GM18517 (cell line): ENCODE data around the gene MGAT4B.

Experiments used
- ATAC-seq: cut with Tn5 transposase; IDR thresholded peaks from one replicate; pipeline ENCODE4 v1.9.1; 2021; ENCODE audit warnings: mild to moderate bottlenecking, moderate library complexity; ENCODE audit not compliant: unreplicated experiment

The MGAT4B gene

DNA sequence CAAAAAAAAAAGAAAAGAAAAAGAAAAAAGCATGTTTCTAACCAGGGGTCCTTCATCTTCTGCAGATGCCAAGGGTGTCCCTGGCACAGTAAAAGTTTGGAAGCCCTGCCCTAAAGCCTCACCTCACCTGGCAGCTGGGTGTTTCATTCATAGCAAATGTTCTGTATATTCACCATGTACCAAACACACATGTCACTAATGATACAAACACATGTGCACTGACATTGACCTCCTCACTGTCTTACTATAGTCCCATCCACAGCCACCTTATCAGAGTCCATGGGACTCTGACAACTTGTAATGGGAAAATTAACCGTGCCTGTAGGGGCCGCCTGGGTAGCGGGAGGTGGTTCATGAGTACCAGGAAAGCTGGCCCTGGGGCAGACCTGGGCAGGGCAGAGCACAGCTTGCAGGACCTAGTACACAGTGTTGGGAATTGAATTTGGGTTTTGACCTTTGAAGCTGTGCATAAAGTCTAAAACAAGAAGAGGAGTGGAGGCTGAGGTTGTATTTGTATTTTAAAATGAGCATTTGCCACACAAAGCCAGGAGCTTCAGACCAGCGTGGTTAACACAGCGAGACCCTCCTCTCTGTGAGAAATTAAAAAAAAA is 6.4 kb upstream of the MGAT4B start:
- ATAC-seq, result no peak

- ATAC-seq, result no peak
Measured at GRCh38 chr5:179812135-179812825, 5.6 kb upstream of the MGAT4B start.

DNA sequence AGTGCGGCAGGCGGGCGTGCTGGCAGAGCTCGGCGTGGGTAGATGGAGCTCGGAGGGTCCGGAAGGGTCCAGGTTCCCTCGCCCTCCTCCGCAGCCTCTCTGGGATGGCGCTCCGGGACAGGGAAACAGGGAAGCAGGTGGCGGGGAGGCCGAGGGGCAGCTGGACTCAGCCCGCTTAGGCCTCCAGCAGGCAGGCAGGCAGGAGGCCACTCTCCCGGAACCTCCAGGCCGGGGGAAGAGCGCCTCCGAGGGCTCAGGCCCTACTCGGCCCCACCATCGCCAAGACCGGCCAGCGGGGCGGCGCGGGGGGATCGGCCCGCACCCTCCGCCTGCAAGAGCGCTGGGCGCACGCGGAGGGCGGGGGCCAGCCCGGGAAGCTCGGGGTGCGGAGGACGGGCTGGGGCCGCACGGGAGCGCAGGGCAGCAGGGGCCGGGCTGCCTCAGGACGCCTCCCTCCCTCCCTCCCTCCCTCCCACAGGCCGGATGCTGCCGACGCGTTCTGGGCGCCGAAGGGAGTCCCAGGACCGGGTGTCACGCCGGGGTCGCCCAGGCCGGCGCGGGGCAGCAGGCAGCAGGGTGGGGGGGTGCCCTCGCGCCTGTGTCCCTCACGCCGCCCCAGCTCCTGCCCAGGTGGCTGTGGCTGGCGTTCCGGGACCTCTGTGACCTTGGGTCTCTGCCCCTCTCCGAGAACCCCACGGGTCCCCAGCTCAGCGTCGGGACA is 977 bp downstream of the MGAT4B start:
- ATAC-seq, result peak; percentile 17

DNA sequence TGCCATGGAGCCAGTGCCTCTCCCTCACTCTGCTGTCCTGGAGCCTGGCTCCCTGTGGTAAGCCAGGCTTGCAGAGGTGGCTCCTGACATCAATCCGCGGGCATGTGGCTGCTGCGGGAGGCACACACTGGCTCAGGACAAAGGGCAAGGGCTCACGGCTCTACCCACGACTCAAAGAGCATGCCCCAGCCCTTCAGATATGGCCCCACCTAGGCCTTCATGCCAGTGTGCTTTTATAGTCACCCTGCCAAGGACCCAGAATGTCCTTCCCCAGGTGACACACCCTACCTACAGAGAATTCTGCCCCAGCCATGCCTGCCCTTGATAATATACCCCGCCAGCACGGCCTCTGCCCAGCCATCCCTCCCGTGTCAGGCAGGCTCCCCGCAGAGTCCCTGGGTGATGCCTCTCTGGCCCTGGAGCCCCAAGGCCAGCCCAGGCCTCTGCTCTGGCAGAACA is 1.6 kb downstream of the MGAT4B start:
- ATAC-seq, result no peak

DNA sequence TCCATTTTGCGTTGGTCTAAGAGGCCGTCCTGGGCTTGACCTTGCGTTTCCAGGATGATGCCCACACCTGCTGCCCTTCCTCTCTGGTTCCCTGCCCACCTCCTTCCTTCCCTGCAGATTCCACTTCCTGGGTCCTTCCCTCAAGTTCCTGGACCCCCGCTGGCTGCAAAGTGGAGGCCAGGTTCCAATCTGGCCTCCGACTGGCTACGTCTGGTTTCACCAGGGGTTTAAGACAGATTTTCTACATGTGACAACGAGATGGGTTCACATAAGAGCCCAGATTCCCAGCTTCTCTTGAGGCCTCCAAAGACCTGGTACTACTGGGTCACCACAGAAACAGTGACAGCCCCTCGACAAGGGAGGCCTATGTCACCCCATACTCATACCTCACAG is 2.1 kb downstream of the MGAT4B start:
- ATAC-seq, result no peak

- ATAC-seq, result no peak
Measured at GRCh38 chr5:179803651-179804554, 2.8 kb downstream of the MGAT4B start.

GRCh38 chr5:179802950-179803562 is 3.6 kb downstream of the MGAT4B start:
- ATAC-seq, result no peak

GRCh38 chr5:179802207-179802883 is 4.3 kb downstream of the MGAT4B start:
- ATAC-seq, result no peak

DNA sequence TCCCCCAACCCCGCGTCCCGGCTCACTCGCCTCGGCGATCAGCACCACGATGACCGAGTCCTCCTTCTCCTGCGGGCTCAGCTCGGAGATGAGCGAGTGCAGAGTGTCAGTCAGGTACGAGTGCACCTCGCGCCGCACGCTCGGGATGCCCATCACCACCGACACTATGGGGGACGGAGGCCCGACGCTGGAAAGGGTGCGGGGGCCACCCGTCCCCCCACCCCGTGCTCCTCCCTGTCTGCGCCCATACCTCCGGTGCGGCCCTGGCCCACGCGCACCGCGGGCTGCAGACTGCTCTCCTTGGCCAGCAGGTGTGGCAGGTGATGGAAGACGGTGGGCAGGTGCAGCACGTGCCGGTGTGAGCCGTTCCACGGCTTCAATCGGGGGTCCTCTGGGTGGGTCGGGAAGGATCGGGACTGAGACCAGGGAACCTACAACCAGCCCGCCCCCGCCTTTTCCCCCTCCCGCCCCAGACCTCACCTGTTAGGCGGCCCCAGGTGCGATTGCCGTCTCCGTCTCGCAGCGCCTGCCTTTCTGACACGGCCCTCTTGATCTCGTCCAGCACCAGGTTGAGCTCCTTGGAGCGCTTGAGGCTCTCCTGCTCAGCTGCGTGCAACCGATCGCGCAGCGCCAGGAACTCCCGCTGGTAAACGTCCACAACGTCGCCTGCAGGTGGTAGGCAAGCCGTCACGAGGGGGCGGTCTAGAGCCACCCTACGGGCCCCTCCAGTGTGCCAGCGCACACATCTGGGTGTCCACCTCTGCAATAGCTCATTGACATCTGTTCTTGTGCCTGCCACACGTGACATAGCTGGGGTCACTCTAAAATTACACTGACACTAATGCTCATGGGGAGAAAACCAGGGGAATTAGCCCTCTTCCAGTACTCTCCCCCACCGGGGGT is 5.1 kb downstream of the MGAT4B start:
- no peak for ATAC-seq

GRCh38 chr5:179800696-179801201 is 5.9 kb downstream of the MGAT4B start:
- ATAC-seq, result no peak

DNA sequence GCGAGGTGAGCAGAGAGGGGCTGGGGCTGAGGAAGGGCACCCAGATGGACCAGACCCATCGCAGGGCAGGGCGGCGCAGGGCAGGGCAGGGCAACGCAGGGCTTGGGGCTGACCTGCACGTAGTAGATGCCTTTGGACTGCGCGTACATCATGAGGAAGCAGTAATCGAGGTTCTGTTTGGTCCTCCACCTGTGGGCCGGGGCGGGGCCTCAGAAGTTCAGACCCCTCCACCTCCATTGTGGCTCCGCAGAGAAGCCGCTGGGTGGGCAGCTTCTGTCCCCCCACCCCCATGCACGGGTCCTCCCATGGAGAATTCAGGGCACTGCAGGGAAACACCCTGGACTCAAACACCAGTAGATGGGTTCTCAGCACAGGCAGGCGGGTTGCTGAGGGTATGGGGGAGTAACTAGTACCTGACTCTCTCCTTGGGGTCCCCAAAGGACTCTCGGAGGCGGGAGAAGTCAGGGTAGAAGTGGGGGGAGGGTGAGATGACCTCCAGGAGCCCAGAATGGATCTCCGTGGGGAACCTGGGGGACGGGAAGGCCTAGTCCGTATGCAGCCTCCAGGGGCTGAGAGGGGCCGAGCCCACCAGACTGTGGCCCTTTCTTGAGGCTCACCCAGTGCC is 6.5 kb downstream of the MGAT4B start:
- no peak for ATAC-seq

- no peak for ATAC-seq
Measured at GRCh38 chr5:179799644-179799973, 7.1 kb downstream of the MGAT4B start.

DNA sequence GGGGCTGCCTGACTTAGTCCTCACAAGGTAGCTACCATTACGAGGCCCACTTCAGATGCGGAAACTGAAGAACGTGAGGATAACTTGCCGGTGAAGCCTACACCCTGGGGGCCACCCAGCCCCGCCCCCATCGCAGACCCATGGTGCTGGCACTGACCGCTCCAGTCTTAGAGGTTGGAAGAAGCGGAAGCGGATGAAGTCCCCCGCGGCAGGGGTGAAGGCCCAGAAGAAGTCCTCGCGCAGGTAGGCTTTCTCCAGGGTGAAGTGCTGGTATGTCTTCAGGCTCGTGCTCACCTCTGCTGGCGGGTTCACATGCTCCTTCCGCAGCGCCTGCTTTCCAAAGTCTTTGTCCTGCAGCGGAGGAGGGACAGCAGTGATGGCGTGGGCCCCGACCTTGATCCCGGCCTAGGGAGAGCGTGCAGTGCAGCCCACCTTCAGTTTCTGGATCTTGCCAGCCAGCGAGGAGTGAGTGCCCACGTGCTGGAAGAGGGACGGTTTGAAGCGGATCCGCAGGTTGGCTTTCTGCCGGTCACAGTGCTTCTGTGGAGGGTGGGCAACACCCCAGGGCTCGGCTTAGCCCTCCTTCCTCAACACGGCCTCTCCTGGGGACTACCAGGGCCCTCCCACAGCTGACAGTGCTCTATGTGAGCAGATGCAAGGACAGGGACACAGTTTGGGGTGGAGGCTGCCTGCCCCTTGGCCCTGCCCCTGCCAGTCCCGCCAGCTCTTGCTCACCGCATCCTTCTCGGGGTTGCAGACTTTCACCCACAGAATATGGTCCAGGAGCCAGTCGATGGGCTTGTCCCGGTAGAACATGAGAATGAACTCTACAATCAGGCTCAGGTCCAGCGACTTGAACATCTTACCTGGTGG is 7.7 kb downstream of the MGAT4B start:
- no peak for ATAC-seq

DNA sequence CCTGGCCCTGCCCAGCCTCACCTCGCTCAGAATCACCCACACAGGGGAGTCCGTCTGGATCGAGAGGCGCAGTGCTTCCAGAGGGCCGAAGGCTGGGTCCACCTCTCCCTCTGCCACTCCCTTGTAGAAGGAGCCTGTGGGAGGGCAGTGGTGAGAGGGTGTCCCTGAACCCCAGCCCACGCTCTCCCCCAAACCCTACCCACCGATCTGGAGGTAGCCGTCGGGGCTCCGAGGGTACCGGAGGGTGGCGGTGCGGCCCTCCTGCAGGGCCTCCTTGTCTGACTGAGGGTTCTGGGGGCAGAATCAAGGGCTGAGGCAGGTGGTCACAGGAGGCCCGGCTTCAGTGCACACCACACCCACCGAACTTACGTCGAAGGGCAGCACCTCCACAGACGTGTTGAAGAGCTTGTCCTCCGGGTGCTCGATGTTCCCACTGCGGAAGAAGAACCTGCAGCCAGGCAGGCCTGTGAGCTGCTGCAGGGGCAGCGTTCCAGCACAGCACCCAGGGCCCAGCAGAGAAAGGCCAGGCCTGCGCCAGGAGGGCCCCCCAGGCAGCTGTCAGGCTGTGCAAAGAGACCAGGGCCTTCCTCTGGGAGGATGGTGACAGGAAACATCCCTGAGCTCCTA is 8.4 kb downstream of the MGAT4B start:
- ATAC-seq, result no peak

- ATAC-seq, result no peak
Measured at GRCh38 chr5:179797741-179798140, 8.9 kb downstream of the MGAT4B start.

DNA sequence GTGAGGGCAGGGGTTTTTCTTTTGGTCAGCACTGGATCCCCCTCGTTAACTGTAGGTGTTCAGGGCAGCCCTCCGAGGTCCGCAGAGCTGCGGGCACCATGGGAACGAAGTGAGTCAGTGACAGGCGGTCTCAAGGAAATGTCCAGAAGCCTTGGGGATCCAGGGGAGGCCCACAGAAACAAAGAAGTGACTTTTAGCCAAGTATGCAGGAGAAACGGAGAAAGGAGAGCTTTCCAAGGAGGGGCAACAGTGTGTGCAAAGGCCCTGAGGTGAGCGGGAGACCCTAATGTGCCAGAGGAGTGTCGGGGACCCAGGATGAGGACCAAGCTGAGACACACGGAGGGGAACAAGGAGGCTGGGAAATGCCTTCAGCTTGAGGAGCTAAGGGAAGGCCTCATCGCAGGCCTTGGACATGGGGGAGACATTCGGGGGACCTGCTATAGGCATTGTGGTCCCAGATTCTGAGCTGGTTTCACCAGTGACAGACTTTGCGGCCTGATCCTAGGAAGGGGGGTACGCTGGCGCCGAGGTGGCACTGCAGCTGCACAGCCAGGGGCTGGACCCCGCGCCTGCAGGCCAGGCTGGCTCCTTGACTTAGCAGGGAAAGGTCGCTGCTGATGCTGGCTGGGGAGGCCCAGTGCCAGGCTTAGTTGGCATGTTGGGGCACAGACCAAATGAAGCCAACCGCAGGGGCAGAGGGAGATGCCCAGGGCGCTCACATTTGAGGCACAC is 9.6 kb downstream of the MGAT4B start:
- no peak for ATAC-seq
